GM21423 (cell line): Measurements from ENCODE around the gene SPEM2.

Experiments
- ATAC-seq: cut with Tn5 transposase; IDR thresholded peaks from one replicate; pipeline ENCODE4 v1.9.1; 2021; ENCODE audit warnings: mild to moderate bottlenecking, moderate library complexity; ENCODE audit not compliant: unreplicated experiment

SPEM2 gene

DNA sequence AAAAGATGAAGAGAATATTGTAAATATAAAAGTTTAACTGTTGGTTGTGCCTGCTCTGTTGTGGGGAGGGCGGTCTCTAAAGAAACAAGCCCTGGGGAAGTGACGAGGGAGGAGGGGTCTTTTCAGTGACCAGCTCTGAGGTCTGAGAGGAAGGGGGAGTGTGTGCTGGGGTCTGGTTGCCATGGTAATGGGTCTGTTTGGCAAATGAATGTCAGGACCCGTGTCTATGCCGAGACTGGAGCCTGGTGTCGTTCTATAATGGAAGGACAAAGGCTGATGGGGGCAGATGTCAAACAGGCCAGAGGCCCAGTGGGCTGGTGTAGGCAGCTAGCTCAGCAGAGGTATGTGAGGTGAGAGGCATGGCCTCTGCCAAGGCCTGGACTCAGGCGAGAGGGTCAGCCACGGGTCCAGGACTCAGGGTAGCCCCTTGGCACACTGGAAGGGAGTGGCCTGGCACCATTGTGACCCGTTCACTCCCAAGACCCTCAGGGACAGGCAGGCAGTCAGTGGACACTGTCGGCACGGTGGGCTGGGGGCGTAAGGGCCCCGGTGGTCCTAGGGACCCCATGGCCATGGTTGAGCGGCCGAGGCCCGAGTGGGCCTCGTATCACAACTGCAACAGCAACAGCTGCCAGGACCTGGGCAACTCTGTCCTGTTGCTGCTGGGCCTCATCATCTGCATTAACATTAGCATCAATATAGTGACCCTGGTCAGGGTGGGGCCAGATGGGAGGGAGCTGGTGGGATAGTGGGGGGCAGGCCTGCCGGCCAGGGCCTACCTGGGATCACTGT is 5.4 kb upstream of the SPEM2 start, which contains the start of gene SPEM1:
Gene SPEM1, plus strand, starts transcription at position 506 of the 792 bp plus-strand sequence. Its CDS starts 61 bp downstream, at position 567.
- ATAC-seq = no peak

- ATAC-seq = no peak
These were observed 4.2 kb upstream of the SPEM2 start for GRCh38 chr17:7421186-7421585.

GRCh38 chr17:7423679-7424078 is 1.7 kb upstream of the SPEM2 start:
- ATAC-seq = no peak

DNA sequence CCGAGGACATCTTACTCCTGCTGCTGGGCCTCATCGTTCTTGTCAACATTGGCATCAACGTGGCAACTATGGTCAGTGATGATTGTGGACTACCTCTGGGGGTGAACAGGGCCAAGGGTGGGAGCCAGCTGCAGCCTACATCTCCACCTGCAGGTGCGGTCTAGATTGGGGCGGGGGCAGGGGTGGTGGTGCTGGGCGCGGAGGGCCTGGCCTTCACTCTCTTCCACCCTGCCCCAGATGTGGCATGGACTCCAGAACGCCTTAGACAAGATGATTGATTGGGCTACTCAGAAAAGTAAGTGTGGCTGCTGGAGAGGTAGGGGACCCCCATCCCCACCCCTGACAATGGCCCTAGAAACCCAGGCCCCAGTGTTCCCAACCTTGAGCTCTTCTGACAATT is 340 bp downstream of the SPEM2 start:
- ATAC-seq = no peak

DNA sequence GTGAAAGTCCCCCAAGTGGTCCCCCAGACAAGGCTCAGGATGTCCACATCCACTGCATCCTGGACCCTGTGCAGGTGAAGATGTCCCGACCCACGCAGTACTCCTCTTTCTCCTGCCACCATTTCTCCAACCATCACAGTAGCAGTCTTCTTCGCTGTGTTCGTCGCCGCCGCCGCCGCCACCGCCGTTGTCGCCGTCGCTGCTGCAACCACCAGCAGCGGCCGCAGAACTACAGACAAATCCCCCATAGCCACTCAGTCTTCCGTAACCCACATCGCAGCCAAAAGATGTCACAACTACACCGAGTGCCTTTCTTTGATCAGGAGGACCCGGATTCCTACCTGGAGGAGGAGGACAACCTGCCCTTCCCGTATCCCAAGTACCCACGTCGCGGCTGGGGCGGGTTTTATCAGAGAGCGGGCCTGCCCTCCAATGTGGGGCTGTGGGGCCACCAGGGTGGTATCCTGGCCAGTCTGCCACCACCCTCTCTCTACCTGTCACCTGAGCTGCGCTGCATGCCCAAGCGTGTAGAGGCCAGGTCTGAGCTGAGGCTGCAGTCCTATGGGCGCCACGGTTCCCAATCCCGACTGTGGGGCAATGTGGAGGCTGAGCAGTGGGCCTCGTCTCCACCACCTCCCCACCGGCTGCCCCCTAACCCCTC is 917 bp downstream of the SPEM2 start:
- no peak for ATAC-seq

DNA sequence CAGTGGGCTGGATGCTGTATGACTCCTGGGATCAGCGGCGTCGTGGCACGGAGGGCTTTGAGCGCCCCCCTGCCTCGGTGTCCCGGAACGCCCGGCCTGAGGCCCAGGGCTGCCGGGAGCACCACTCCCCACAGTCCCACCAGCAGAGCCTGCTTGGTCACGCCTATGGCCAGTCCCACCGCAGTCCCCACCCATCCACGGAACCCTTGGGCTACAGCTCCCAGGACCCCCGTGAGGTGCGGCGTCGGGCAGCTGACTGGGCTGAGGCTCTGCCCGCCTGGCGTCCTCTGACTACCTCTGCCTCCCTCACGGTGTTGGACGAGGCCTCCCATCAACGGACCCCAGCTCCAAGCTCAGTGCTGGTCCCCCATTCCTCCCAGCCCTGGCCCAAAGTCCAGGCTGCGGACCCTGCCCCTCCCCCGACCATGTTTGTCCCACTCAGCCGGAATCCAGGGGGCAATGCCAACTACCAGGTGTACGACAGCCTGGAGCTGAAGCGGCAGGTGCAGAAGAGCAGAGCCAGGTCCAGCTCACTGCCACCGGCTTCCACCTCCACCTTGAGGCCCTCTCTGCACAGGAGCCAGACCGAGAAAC is 1.6 kb downstream of the SPEM2 start:
- no peak for ATAC-seq

GRCh38 chr17:7427549-7427948 is 2.1 kb downstream of the SPEM2 start:
- no peak for ATAC-seq

- no peak for ATAC-seq
These were observed 3.1 kb downstream of the SPEM2 start, which contains the start of gene SPEM3 for GRCh38 chr17:7428557-7428956. SPEM3 (plus strand) TSS chr17:7428857; CDS start chr17:7428903, 46 bp downstream.

- ATAC-seq = no peak
These were observed 4.3 kb downstream of the SPEM2 start for GRCh38 chr17:7429722-7430121.

GRCh38 chr17:7431231-7431630 is 5.8 kb downstream of the SPEM2 start:
- no peak for ATAC-seq

- no peak for ATAC-seq
These were observed 6.9 kb downstream of the SPEM2 start for GRCh38 chr17:7432296-7432695.

- peak; percentile 19 for ATAC-seq
These were observed 10.5 kb downstream of the SPEM2 start for GRCh38 chr17:7435676-7436555.

DNA sequence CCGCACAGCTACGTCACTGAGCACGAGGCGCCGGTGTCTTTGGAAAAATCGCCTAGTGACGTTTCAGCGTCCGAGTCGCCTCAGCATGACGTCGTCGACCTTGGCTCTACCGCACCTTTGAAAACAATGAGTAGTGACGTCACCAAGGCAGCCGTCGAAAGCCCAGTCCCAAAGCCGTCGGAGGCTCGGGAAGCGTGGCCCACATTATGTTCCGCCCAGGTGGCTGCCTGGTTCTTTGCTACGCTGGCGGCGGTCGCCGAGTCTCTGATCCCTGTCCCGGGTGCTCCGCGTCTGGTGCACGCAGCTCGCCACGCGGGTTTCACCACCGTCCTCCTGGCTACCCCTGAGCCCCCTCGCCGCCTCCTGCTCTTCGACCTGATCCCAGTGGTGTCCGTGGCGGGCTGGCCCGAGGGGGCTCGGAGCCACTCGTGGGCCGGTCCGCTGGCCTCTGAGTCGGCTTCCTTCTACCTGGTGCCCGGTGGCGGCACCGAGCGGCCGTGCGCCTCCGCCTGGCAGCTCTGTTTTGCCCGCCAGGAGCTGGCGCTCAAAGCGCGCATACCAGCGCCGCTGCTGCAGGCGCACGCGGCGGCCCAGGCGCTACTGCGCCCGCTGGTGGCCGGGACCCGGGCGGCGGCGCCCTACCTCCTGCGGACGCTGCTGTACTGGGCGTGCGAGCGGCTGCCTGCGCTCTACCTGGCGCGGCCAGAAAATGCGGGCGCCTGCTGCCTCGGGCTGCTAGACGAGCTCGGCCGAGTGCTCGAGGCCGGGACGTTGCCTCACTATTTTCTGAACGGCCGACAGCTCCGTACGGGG is 11.3 kb downstream of the SPEM2 start:
- peak; percentile 44 for ATAC-seq

DNA sequence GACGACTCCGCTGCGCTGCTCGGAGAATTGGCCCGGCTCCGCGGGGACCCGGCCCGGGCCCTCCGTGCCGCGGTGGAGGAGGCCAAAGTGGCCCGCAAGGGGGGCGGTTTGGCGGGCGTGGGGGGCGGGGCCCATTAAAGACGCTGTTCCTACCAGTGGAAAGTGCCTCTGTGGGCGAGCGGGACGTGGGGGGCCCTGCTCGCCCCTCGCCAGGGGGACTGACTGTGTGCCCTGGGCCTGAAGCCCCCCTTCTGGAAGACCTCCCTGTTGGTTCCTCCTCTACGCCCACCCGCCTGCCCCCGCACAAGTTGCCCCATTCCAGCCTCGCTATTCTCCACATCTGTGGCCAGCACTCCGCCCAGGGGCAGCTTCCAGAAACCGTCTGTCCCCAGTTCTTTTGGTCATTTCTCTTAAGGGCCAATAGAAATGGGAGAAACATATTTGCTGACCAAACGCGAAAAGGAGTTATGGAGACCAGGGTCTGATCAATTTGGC is 12.0 kb downstream of the SPEM2 start:
- ATAC-seq = no peak

DNA sequence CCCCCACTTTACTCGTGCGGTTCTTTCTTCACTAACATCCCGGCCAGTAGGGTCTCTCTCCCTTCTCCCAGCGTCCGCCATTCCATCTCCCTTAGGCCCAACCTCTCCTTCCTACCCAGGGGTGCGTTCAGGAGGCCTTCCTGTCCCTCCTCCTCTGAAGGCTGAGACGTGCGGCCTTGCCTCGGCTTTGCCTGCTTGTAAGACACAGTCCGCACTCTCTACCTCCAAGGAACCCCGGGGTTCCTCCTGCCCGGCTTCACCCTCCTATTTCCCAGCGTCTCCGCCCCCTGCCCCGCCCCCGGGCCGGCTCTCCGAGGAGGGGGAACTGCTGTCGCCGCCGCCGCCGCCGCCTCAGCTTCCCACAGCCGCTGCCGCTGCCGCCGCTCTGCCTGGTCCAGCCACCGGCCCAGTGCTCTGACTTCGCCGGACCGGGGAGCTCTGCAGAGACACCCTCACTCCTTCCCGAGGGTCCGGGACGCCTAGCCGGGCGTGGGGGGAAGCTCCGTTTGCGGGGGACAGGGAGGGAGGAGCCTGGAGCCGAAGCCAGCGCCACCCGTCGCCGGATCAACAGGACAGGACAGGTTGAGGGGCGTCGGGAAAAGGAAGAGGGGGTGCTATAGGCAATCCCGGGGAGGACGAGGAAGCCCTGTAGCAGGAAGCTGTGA is 12.7 kb downstream of the SPEM2 start:
- no peak for ATAC-seq

DNA sequence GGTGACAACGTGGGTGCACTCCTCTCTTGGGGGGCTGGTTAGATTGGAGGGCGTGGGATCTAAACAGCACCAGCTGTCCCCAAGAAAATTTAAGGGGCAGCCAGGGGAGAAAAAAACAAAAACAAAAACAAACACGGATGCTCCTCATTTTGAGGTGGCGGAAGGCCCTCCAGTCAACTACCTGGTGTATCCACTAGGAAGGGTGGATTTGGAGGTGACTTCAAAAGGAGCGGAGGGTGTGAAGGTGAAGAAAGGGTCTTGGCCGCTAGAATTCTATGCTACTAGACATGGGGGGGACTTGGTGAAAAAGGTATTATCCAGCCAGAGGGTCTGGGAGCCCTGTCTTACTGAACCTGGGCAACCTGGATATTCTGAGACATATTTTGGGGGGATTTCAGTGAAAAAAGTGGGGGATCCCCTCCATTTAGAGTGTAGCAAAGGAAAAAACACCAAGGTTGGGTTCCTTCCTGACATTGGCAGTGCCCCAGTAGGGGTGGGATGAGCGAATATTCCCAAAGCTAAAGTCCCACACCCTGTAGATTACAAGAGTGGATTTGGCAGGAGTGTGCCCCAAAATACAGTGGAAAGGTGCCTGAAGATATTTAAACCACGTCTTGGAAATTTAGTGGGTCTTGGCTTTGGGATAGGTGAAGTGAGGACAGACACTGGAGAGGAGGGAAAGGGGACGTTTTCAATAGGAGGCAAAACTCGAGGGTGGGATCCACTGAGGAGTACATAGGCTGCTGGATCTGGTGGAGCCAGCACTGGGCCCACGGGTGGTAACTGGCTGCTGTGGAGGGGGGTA is 13.4 kb downstream of the SPEM2 start:
- ATAC-seq = no peak

DNA sequence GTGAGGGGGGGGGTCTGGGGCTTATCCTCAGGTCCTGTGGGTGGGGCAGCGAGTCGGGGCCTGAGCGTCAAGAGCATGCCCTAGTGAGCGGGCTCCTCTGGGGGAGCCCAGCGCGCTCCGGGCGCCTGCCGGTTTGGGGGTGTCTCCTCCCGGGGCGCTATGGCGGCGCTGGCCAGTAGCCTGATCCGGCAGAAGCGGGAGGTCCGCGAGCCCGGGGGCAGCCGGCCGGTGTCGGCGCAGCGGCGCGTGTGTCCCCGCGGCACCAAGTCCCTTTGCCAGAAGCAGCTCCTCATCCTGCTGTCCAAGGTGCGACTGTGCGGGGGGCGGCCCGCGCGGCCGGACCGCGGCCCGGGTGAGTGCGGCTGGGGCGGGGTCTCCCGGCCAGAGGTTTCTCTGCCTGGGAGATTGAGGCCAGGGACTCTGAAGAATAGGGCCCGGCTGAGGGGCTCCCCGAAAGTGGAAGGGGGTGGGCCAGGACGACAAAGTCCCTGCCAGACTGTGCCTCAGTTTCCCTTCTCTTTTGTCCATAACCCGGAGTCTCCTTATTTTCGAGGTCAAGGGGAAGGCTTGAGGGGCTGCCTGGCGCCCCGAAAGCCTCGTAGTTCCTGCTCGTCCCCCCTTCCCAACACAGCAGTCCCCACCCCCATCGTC is 14.2 kb downstream of the SPEM2 start, which contains the start of gene FGF11:
Gene FGF11, plus strand, starts transcription at position 51 of the 651 bp plus-strand sequence. Its CDS starts 109 bp downstream, at position 160.
- ATAC-seq = no peak
